PC-3 (cell line): Measurements from ENCODE around the gene DUSP28. TPM values are rescaled to one million over a fixed set of nuclear protein-coding genes. Genes with fewer than 3 reads are reported as not detected.

Source experiments
- ATAC-seq: fragments of 200-7000 bp; cut with Tn5 transposase; 2 replicates; pipeline ENCODE4 v1.9.1; 2020; ENCODE audit warnings: mild to moderate bottlenecking, moderate library complexity
- BruUV-seq: library from RNA; stranded (reverse); fragments of 400-500 nt; replicated peaks from 2 replicates; lab custom pipeline; 2021; lab: Mats Ljungman, UMichigan
- CTCF ChIA-PET: fragments of 300-600 bp; sonication (Branson Sonifier 250); formaldehyde crosslinking; loops from one replicate; lab custom pipeline; 2022; ENCODE audit warnings: antibody characterized with exemption; lab: Charles Lee
- POLR2A ChIA-PET: fragments of 300-600 bp; sonication (Branson Sonifier 250); formaldehyde crosslinking; loops from one replicate; lab custom pipeline; 2022; ENCODE audit warnings: antibody characterized with exemption; ENCODE audit not compliant: unreplicated experiment; lab: Charles Lee
- DNase-seq: peaks from one replicate; pipeline ENCODE4 v3.0.0-alpha.2; 2015
- H2AFZ ChIP-seq: fragments of 300-600 bp; sonication (generic); 2 replicates; pipeline ENCODE4 v1.6.0; 2016; ENCODE audit warnings: antibody characterized with exemption, low read length
- H3F3A ChIP-seq: fragments of 300-600 bp; sonication (generic); one replicate; pipeline ENCODE4 v1.6.0; 2017; ENCODE audit warnings: antibody characterized with exemption, low read length, control low read depth, mild to moderate bottlenecking; ENCODE audit not compliant: unreplicated experiment
- H3K27ac ChIP-seq: fragments of 300-600 bp; sonication (generic); 2 replicates; pipeline ENCODE4 v1.5.1; 2016; ENCODE audit warnings: mild to moderate bottlenecking, low read length
- H3K27me3 ChIP-seq: fragments of 300-600 bp; sonication (generic); 2 replicates; pipeline ENCODE4 v1.6.1; 2016; ENCODE audit warnings: low read length, mixed read lengths
- H3K36me3 ChIP-seq: fragments of 300-600 bp; sonication (generic); 2 replicates; pipeline ENCODE4 v1.6.1; 2016; ENCODE audit warnings: low read depth, mixed run types, low read length, mixed read lengths
- H3K4me1 ChIP-seq: fragments of 300-600 bp; sonication (generic); 2 replicates; pipeline ENCODE4 v1.5.1; 2016; ENCODE audit warnings: low read length; ENCODE audit not compliant: insufficient read depth
- H3K4me2 ChIP-seq: fragments of 300-600 bp; sonication (generic); 2 replicates; pipeline ENCODE4 v1.6.0; 2016; ENCODE audit warnings: low read length
- H3K4me3 ChIP-seq: fragments of 300-600 bp; sonication (generic); 2 replicates; pipeline ENCODE4 v1.5.1; 2016; ENCODE audit warnings: mild to moderate bottlenecking, low read length, mixed read lengths
- H3K79me2 ChIP-seq: fragments of 300-600 bp; sonication (generic); 2 replicates; pipeline ENCODE4 v1.6.1; 2017; ENCODE audit warnings: low read length, mixed read lengths
- H3K9ac ChIP-seq: fragments of 300-600 bp; sonication (generic); 2 replicates; pipeline ENCODE4 v1.6.0; 2016; ENCODE audit warnings: mild to moderate bottlenecking, low read length
- H3K9me2 ChIP-seq: fragments of 300-600 bp; sonication (generic); replicated peaks from 2 replicates; pipeline ENCODE4 v1.6.1; 2016; ENCODE audit warnings: mixed run types, low read length, mixed read lengths
- H3K9me3 ChIP-seq: fragments of 300-600 bp; sonication (generic); 2 replicates; pipeline ENCODE4 v1.6.1; 2016; ENCODE audit warnings: low read length, mixed read lengths
- H4K20me1 ChIP-seq: fragments of 300-600 bp; sonication (generic); 2 replicates; pipeline ENCODE4 v1.6.1; 2016; ENCODE audit warnings: low read length, mixed read lengths
- CTCF ChIP-seq: fragments of 300-600 bp; sonication (generic); conservative IDR thresholded peaks from 2 replicates; pipeline ENCODE4 v1.5.1; 2017; ENCODE audit warnings: antibody characterized with exemption, low read depth, mild to moderate bottlenecking, low read length
- EZH2 ChIP-seq: fragments of 300-600 bp; sonication (generic); IDR thresholded peaks from one replicate; pipeline ENCODE4 v1.6.1; 2017; ENCODE audit warnings: antibody characterized with exemption, mild to moderate bottlenecking, low read length; ENCODE audit not compliant: unreplicated experiment
- EZH2phosphoT487 ChIP-seq: fragments of 300-600 bp; sonication (generic); IDR thresholded peaks from 2 replicates; pipeline ENCODE4 v1.6.1; 2018; ENCODE audit warnings: mild to moderate bottlenecking, antibody characterized with exemption, low read length, borderline replicate concordance
- intact Hi-C: fragments of 100-400 bp; cut with micrococcal nuclease; formaldehyde crosslinking; loops from 2 replicates; pipeline ENCODE4 v1.9.0; 2023
- total RNA-seq: library from RNA; depleted of rRNA; stranded (reverse); fragments of >200 nt; gene quantifications from 2 replicates; pipeline ENCODE4 v1.2.3, GENCODE V29; 2014

Gene DUSP28
- total RNA-seq, 1 experiment from 2014 or later: 8.3 TPM

GRCh38 chr2:240603846-240604245 is 43.7 kb downstream of the DUSP28 start:
- Histone ChIP-seq H3K4me1 (no peaks in the 10 kb centered on the region), H3F3A (no peaks in the 10 kb centered on the region), H3K4me2 (no peak overlapping the region), H3K9ac (no peak overlapping the region), H3K4me3 (no peak overlapping the region), H3K36me3 (no peaks in the 10 kb centered on the region), H3K9me2 (no peaks in the 10 kb centered on the region), H3K9me3 (no peaks in the 10 kb centered on the region), H2AFZ (no peak overlapping the region), H4K20me1 (no peaks in the 10 kb centered on the region), H3K27me3 (no peaks in the 10 kb centered on the region), H3K79me2 (no peaks in the 10 kb centered on the region), H3K27ac (no peak overlapping the region)
- DNase-seq: no peak
- intact Hi-C loops: no loop called here
- ChIA-PET POLR2A (no interaction called here), CTCF (interaction anchor here (0.6 kb wide), 1 partner anchor 884 kb away, joined by 3 read pairs; no protein-coding TSS in a partner anchor)
- TF ChIP-seq EZH2phosphoT487 (no peak), CTCF (no peak), EZH2 (no peak)
- no TSS peak for BruUV-seq
- ATAC-seq: no peak

GRCh38 chr2:240604291-240604938 is 44.3 kb downstream of the DUSP28 start:
- no peaks in the 10 kb centered on the region for H3K79me2 ChIP-seq
- DNase-seq (peak; percentile 16), ATAC-seq (peak; percentile 56)
- ChIA-PET CTCF (interaction anchor here (0.6 kb wide), 1 partner anchor 883 kb away, joined by 3 read pairs; no protein-coding TSS in a partner anchor), POLR2A (no interaction called here)
- no peak overlapping the region for H3K4me3 ChIP-seq
- BruUV-seq: no TSS peak
- no peaks in the 10 kb centered on the region for H3K9me3 ChIP-seq
- intact Hi-C loops: no loop called here
- no peak overlapping the region for H3K9ac ChIP-seq
- TF ChIP-seq EZH2 (no peak), CTCF (peak; percentile 47)
- H3F3A ChIP-seq: no peaks in the 10 kb centered on the region
- H3K27ac ChIP-seq: no peak overlapping the region
- H3K9me2 ChIP-seq: no peaks in the 10 kb centered on the region
- no peaks in the 10 kb centered on the region for H3K36me3 ChIP-seq
- H2AFZ ChIP-seq: no peak overlapping the region
- H4K20me1 ChIP-seq: no peaks in the 10 kb centered on the region
- H3K4me2 ChIP-seq: no peak overlapping the region
- H3K4me1 ChIP-seq: no peaks in the 10 kb centered on the region
- no peaks in the 10 kb centered on the region for H3K27me3 ChIP-seq

GRCh38 chr2:240604939-240605716 is 45.0 kb downstream of the DUSP28 start:
- Histone ChIP-seq H3F3A (no peaks in the 10 kb centered on the region), H3K27ac (no peak overlapping the region), H3K9me2 (no peaks in the 10 kb centered on the region), H4K20me1 (no peaks in the 10 kb centered on the region), H3K9me3 (no peaks in the 10 kb centered on the region), H3K4me1 (no peaks in the 10 kb centered on the region), H3K9ac (no peak overlapping the region), H3K4me3 (no peak overlapping the region), H3K36me3 (no peaks in the 10 kb centered on the region), H3K4me2 (no peak overlapping the region), H3K27me3 (no peaks in the 10 kb centered on the region), H3K79me2 (no peaks in the 10 kb centered on the region), H2AFZ (no peak overlapping the region)
- CTCF ChIA-PET: no interaction called here
- POLR2A ChIA-PET: no interaction called here
- DNase-seq: no peak
- no peak for TF ChIP-seq EZH2
- no peak for TF ChIP-seq EZH2phosphoT487
- no peak for TF ChIP-seq CTCF
- no peak; the same call in 1 of the 2 replicates for ATAC-seq
- no TSS peak for BruUV-seq
- intact Hi-C loops: no loop called here
